Measurements from ENCODE around the gene NFYC.

DNA sequence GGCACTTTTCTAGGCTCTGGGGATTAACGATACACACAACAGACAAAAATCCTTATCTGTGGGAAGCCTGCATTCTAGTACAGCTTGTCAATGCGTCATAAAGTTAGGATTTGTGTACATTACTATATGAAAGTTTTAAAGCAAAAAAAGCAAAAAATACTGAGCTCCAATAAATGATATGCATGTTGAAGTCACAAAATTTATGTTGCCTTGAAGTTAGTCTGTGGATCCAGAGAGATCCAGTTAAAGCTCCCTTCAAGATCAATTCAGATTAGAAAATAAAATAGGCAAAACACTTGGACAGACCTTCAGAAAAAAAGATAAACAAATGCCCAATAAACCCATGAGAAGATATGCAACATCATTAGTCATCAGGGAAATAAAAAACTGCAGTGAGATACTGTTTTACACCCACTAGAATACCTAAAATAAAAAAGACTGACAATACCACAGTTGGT, 59.0 kb downstream of the NFYC start:
- TF ChIP-seq, protein P1, sequence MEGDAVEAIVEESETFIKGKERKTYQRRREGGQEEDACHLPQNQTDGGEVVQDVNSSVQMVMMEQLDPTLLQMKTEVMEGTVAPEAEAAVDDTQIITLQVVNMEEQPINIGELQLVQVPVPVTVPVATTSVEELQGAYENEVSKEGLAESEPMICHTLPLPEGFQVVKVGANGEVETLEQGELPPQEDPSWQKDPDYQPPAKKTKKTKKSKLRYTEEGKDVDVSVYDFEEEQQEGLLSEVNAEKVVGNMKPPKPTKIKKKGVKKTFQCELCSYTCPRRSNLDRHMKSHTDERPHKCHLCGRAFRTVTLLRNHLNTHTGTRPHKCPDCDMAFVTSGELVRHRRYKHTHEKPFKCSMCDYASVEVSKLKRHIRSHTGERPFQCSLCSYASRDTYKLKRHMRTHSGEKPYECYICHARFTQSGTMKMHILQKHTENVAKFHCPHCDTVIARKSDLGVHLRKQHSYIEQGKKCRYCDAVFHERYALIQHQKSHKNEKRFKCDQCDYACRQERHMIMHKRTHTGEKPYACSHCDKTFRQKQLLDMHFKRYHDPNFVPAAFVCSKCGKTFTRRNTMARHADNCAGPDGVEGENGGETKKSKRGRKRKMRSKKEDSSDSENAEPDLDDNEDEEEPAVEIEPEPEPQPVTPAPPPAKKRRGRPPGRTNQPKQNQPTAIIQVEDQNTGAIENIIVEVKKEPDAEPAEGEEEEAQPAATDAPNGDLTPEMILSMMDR (IDR thresholded peaks at IDR 0.05 in 4 of 5, conservative IDR thresholded peaks at IDR 0.05 in 1 of 5) = no peak
- TF ChIP-seq POLR2A (IDR thresholded peaks at IDR 0.05) = no peak
